PC-9 (cell line): ENCODE data around the gene SH3PXD2A.

Experiments used
- CTCF ChIP-seq: fragments of 200-600 bp; sonication (generic); conservative IDR thresholded peaks from 2 replicates; pipeline ENCODE4 v1.6.1; 2017; ENCODE audit warnings: mixed run types, antibody characterized with exemption, mild to moderate bottlenecking, moderate library complexity
- EZH2 ChIP-seq: fragments of 200-600 bp; sonication (generic); IDR thresholded peaks from 2 replicates; pipeline ENCODE4 v1.8.0; 2017; ENCODE audit warnings: antibody characterized with exemption, low read depth

- TF ChIP-seq CTCF (no peak), EZH2 (no peak)
These were observed 128.7 kb downstream of the SH3PXD2A start for GRCh38 chr10:103726637-103727036.
